Measurements from ENCODE around the gene MINDY2.
"Not testable (repeated sequence)": the region's sequence is repeated elsewhere in the genome, so short reads cannot be mapped to it uniquely, and the experiment has no call there.

Gene MINDY2

DNA sequence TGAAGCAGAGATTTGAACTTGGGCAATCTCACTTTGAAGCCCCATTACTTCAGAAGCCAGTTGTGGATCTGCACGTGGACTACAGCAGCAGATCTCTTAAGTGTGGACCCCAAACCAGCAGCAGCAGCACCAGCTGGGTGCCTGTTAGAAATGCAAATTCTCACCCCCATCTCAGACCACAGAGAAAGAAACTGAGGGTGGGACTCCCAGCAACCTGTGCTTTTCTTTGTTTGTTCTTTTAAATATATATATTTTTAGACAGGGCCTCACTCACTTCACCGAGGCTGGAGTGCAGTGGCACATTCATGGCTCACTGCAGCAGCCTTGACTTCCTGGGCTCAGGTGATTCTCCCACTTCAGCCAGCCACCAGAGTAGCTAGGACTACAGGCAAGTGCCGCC, 109.2 kb downstream of the MINDY2 start:
- Histone ChIP-seq H3K36me3 (peaks cover 79% of the 10 kb centered on the region), H3K4me1 (no peaks in the 10 kb centered on the region), H3K9me3 (no peaks in the 10 kb centered on the region), H3K27me3 (no peaks in the 10 kb centered on the region), H3K4me3 (ENCODE audit: low read depth, low read length) (no peak overlapping the region)
- TF ChIP-seq, protein P1, sequence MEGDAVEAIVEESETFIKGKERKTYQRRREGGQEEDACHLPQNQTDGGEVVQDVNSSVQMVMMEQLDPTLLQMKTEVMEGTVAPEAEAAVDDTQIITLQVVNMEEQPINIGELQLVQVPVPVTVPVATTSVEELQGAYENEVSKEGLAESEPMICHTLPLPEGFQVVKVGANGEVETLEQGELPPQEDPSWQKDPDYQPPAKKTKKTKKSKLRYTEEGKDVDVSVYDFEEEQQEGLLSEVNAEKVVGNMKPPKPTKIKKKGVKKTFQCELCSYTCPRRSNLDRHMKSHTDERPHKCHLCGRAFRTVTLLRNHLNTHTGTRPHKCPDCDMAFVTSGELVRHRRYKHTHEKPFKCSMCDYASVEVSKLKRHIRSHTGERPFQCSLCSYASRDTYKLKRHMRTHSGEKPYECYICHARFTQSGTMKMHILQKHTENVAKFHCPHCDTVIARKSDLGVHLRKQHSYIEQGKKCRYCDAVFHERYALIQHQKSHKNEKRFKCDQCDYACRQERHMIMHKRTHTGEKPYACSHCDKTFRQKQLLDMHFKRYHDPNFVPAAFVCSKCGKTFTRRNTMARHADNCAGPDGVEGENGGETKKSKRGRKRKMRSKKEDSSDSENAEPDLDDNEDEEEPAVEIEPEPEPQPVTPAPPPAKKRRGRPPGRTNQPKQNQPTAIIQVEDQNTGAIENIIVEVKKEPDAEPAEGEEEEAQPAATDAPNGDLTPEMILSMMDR (IDR thresholded peaks at IDR 0.05; ENCODE audit: low read depth, low read length) = no peak
- no peak for DNase-seq

DNA sequence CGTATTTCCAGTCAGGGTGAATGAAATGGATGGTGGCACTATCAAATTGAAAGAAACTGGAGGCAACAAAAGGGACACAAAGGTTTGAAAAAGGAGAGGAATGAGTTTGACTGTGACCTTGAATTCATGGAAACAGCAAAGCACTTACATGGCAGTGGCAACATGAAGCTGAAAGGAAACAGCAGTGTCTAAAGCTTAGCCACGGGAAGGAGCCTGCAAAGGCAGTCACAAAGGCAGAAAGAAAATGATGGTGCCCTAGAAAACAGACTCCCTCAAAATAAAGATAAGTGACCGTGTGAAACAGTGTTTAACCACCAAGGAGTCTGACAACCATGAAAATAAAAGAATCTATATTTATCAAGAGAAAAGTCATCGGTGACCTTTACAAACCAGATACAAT, 111.1 kb downstream of the MINDY2 start:
- no peak overlapping the region for H3K4me3 ChIP-seq (ENCODE audit: low read depth, low read length)
- H3K9me3 ChIP-seq = no peaks in the 10 kb centered on the region
- H3K4me1 ChIP-seq = no peaks in the 10 kb centered on the region
- no peaks in the 10 kb centered on the region for H3K27me3 ChIP-seq
- no peak for DNase-seq
- H3K36me3 ChIP-seq = peaks cover 93% of the 10 kb centered on the region
- TF ChIP-seq, protein P1 (IDR thresholded peaks at IDR 0.05; ENCODE audit: low read depth, low read length) = no peak

DNA sequence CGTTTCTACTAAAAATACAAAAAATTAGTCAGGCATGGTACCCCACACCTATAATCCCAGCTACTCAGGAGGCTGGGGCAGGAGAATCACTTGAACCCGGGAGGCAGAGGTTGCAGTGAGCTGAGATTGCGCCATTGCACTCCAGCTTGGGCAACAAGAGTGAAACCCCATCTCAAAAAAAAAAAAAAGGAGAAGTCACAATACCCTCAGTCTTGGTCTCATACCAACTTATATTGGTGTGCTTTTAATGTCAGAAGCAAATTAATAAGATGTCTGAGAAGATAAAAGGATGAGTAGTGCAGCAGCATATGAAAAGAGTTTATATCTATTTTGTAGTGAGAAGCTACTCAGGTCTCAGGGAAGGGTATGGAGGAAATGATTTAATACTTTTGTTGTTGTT, 112.8 kb downstream of the MINDY2 start:
- H3K4me3 ChIP-seq (ENCODE audit: low read depth, low read length); H3K27me3 ChIP-seq; DNase-seq; H3K9me3 ChIP-seq; H3K4me1 ChIP-seq: not testable (repeated sequence)
- H3K36me3 ChIP-seq = peaks cover 93% of the 10 kb centered on the region

DNA sequence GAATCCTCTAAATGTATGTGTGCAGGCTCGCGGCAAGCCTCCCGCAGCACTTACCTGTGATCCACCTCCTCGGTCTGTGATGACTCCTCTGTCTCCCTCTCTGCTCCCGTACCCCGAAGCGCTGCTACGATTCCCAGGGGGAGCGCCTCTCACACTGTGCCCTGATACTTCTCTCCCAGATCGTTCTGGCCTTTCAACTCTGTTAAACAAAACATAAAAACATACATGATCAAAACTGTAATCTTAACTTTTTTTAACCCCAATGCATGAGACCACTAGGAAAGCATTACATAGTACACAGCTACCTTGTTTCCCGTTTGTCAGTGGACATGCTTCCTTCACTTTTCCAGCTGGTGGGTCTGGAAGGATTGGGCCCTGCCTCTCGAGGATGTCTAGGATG, 115.8 kb downstream of the MINDY2 start:
- Histone ChIP-seq H3K4me1 (no peaks in the 10 kb centered on the region), H3K27me3 (no peaks in the 10 kb centered on the region), H3K36me3 (peaks cover 86% of the 10 kb centered on the region), H3K9me3 (no peaks in the 10 kb centered on the region), H3K4me3 (ENCODE audit: low read depth, low read length) (no peak overlapping the region)
- TF ChIP-seq, protein P1 (IDR thresholded peaks at IDR 0.05; ENCODE audit: low read depth, low read length) = no peak
- no peak for DNase-seq

DNA sequence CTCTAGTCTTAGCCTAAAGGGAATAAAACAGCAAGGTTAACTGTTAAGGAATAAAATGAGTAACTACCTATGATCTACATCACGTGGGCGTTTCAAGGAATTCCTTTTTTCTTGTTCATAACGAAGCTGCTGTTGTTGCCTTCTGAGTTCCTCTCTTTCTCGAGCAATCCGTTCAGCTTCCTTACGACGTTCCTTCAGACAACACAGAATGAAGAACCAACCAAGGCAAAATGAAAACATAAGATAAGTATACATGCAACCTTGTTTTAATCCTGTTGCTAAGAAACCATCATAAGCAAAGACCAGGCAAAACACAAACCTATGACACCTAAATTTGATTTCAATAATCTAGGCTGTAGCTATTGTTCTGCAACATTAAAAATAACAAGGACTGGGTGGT, 118.3 kb downstream of the MINDY2 start:
- Histone ChIP-seq H3K9me3 (no peaks in the 10 kb centered on the region), H3K4me3 (ENCODE audit: low read depth, low read length) (no peak overlapping the region), H3K27me3 (no peaks in the 10 kb centered on the region), H3K36me3 (peaks cover 87% of the 10 kb centered on the region), H3K4me1 (no peaks in the 10 kb centered on the region)
- DNase-seq = no peak
- TF ChIP-seq, protein P1 (IDR thresholded peaks at IDR 0.05; ENCODE audit: low read depth, low read length) = no peak

DNA sequence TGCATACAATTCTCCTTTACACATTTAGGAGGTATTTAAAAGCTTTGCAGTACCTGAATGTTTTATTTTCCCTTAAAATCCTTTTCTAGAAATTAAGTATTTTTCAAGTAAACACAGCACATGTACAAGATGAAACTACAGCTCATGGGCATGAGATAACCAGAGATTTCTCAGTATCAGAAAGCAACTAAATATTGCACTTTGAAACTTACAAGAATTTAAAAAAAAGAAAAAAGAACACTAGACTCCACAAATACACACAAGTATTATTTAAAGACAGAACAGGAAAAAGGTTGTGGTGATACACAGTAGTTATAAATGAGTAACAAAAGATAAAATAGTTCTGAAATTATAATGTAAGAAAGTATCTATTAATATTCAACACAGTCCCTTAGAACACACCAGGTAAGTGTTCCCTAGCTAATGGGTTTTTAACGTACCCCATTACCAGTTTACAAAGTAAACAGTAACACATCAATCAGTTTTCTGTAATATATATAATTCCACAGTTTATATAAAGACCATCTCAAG, 127.1 kb downstream of the MINDY2 start:
- Histone ChIP-seq H3K4me3 (ENCODE audit: low read depth, low read length) (no peak overlapping the region), H3K9me3 (no peaks in the 10 kb centered on the region), H3K36me3 (peaks cover 62% of the 10 kb centered on the region), H3K4me1 (no peaks in the 10 kb centered on the region), H3K27me3 (no peaks in the 10 kb centered on the region)
- TF ChIP-seq, protein P1 (IDR thresholded peaks at IDR 0.05; ENCODE audit: low read depth, low read length) = no peak
- DNase-seq = no peak

DNA sequence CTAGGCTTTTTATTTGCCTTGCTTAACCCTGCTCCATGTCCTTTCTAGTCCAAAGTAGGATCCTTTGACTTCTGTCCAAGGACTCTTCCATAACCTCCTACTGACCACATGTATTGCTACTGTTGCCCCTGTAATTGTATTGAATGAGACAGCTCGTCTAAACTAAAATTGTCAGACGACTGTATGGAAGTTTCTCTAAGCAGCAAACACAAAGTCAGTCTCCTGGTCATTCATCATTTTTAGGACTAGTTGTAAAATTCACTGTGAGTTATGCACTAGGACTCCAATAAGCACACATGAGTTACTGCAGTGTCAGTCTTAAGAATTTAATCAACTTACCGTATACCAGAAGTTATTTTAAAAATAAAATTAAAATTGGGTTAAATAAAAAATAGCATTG, 129.5 kb downstream of the MINDY2 start:
- TF ChIP-seq, protein P1 (IDR thresholded peaks at IDR 0.05; ENCODE audit: low read depth, low read length) = no peak
- H3K4me1 ChIP-seq = no peaks in the 10 kb centered on the region
- peaks cover 41% of the 10 kb centered on the region for H3K36me3 ChIP-seq
- no peak for DNase-seq
- H3K27me3 ChIP-seq = no peaks in the 10 kb centered on the region
- no peak overlapping the region for H3K4me3 ChIP-seq (ENCODE audit: low read depth, low read length)
- H3K9me3 ChIP-seq = no peaks in the 10 kb centered on the region
